Measurements from ENCODE around the gene ECD. TPM values are rescaled to one million over a fixed set of nuclear protein-coding genes. Genes with fewer than 3 reads are reported as not detected.
"Not testable (repeated sequence)": the region's sequence is repeated elsewhere in the genome, so short reads cannot be mapped to it uniquely, and the experiment has no call there.

ECD gene
- polyA plus RNA-seq, 10 donors, result 19.3 to 28.8 (median 23.8) TPM

GRCh38 chr10:73161662-73162061 is 6.1 kb downstream of the ECD start:
- DNase-seq, result no peak

GRCh38 chr10:73161079-73161478 is 6.7 kb downstream of the ECD start:
- no peak for DNase-seq

- DNase-seq, result peak; percentile 36 to 76 (median 65)
Measured at GRCh38 chr10:73159038-73159648, 8.7 kb downstream of the ECD start.

- DNase-seq, result no peak
Measured at GRCh38 chr10:73156054-73156453, 11.8 kb downstream of the ECD start.

GRCh38 chr10:73152009-73152408 is 15.8 kb downstream of the ECD start:
- DNase-seq, result no peak

- not testable (repeated sequence) for DNase-seq
Measured at GRCh38 chr10:73150633-73151413, 17.0 kb downstream of the ECD start.

GRCh38 chr10:73141603-73142002 is 26.2 kb downstream of the ECD start:
- no peak for DNase-seq

GRCh38 chr10:73139251-73139650 is 28.6 kb downstream of the ECD start:
- DNase-seq, result no peak

- DNase-seq, result no peak
Measured at GRCh38 chr10:73136627-73137026, 31.2 kb downstream of the ECD start.

GRCh38 chr10:73134727-73135126 is 33.1 kb downstream of the ECD start:
- no peak for DNase-seq

- no peak for DNase-seq
Measured at GRCh38 chr10:73131913-73132686, 35.7 kb downstream of the ECD start.

GRCh38 chr10:73131301-73131700 is 36.5 kb downstream of the ECD start:
- no peak for DNase-seq

GRCh38 chr10:73126343-73126742 is 41.5 kb downstream of the ECD start:
- no peak for DNase-seq

GRCh38 chr10:73119952-73120351 is 47.9 kb downstream of the ECD start:
- no peak for DNase-seq

- DNase-seq, result no peak
Measured at GRCh38 chr10:73119457-73119856, 48.4 kb downstream of the ECD start.

GRCh38 chr10:73117976-73118743 is 49.6 kb downstream of the ECD start:
- DNase-seq, result peak in 1 of 3 donors; percentile 27

GRCh38 chr10:73116017-73116416 is 51.8 kb downstream of the ECD start:
- no peak for DNase-seq

- DNase-seq, result no peak
Measured at GRCh38 chr10:73113551-73113950, 54.3 kb downstream of the ECD start.

- not testable (repeated sequence) for DNase-seq
Measured at GRCh38 chr10:73112032-73112431, 55.8 kb downstream of the ECD start.

GRCh38 chr10:73110345-73110849 is 57.4 kb downstream of the ECD start, which contains the start of gene NUDT13:
NUDT13 (plus strand) TSS chr10:73110455; CDS start chr10:73114366, 3,911 bp downstream.
- DNase-seq, result peak; percentile 86 to 95 (median 87)

GRCh38 chr10:73109248-73109652 is 58.6 kb downstream of the ECD start:
- not testable (repeated sequence) for DNase-seq

Data from muscle of back (tissue), 11 donors.